AG10803 (cell line): ENCODE results near the gene UBA3.

ENCODE experiments used
- DNase-seq: peaks from one replicate; pipeline ENCODE4 v3.0.0; 2010; ENCODE audit warnings: low read depth
- H3K4me3 ChIP-seq: 2 replicates; pipeline ENCODE4 v1.5.1; 2011; ENCODE audit warnings: mild to moderate bottlenecking, low read length, control low read depth
- TF ChIP-seq, protein P1 (sequence below): conservative IDR thresholded peaks from 2 replicates; pipeline ENCODE4 v1.5.1; 2011; ENCODE audit warnings: mild to moderate bottlenecking, low read length, control low read depth, inconsistent platforms

UBA3 gene

DNA sequence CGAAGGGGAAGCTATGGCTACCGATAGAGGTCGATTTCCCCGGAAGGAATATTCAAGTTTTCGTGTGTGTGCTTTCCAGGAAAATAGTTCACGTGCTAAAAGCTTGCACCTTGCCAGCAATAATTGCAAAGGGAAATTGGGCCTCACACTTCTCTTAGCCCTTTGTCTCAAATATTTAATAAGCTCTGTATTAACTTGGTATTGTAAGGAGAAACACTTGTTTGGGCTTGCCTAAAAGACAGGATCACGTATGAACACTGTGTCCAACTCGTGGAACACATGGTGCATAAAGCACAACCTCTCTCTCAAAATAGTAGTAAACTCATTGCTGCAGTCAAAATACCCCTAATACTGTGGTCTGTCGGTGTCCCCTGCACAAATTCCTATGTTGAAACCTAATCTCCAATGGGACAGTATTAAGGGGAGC, 27.7 kb downstream of the UBA3 start:
- no peak for DNase-seq
- TF ChIP-seq, protein P1, sequence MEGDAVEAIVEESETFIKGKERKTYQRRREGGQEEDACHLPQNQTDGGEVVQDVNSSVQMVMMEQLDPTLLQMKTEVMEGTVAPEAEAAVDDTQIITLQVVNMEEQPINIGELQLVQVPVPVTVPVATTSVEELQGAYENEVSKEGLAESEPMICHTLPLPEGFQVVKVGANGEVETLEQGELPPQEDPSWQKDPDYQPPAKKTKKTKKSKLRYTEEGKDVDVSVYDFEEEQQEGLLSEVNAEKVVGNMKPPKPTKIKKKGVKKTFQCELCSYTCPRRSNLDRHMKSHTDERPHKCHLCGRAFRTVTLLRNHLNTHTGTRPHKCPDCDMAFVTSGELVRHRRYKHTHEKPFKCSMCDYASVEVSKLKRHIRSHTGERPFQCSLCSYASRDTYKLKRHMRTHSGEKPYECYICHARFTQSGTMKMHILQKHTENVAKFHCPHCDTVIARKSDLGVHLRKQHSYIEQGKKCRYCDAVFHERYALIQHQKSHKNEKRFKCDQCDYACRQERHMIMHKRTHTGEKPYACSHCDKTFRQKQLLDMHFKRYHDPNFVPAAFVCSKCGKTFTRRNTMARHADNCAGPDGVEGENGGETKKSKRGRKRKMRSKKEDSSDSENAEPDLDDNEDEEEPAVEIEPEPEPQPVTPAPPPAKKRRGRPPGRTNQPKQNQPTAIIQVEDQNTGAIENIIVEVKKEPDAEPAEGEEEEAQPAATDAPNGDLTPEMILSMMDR, result no peak
- peak overlapping the region; percentile 91 for H3K4me3 ChIP-seq

DNA sequence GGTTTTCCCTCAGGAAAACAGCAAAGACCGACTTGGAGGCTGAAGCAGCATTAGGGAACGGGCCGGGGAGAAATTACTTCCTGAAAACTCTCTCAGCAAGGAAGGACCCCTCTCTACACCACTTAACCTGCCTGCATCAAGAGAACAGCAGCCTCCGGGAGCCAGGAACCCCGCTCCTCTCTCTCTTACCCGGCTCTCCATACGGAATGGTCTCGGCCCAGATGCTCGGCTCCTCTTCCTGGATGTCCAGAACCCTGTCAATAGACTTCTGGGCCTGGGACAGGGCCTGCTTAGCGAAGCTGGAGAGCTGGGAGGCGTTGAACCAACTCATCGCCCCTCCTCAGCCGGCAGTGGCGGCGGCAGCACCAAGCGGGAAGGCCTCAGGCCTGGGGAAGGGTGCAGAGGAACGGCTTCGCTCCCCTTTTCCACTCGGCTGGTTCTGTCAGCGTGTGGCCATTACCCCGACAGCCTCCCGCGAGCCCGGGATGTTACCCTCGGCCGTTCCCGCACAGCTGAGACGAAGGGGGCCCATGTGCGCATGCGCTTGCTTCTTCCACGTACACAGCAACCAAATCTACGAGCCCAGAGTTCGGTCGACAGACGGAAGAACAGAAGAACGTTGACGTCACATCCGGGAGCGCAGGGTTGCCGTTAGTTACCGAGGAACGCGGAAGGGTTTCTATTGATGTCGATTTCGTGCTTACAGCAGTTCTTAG, 28.3 kb downstream of the UBA3 start, which contains the start of gene TMF1:
Gene TMF1, minus strand, starts transcription at position 578 of the 716 bp plus-strand sequence. Its CDS starts 247 bp downstream, at position 331.
- TF ChIP-seq, protein P1, result no peak
- peak; percentile 99 for DNase-seq
- H3K4me3 ChIP-seq, result peak within 1 kb of the TSS; percentile 91

DNA sequence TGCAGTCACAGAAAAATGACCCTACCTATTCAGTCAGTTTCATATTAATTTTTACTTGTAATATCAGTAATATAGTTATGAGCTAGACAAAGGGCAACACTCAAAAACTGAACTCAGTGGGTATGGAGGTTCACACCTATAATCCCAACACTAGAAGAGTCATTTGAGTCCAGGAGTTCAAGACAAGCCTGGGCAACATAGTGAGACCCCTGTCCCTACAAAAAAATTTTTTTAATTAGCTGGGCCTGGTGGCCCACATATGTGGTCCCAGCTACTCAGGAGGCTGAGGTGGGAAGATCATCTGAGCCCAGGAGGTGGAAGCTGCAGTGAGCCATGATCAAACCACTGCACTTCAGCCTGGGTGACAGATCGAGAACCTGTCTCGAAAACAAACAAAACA, 31.2 kb downstream of the UBA3 start:
- DNase-seq, result no peak
- TF ChIP-seq, protein P1, result no peak
- no peak overlapping the region for H3K4me3 ChIP-seq

DNA sequence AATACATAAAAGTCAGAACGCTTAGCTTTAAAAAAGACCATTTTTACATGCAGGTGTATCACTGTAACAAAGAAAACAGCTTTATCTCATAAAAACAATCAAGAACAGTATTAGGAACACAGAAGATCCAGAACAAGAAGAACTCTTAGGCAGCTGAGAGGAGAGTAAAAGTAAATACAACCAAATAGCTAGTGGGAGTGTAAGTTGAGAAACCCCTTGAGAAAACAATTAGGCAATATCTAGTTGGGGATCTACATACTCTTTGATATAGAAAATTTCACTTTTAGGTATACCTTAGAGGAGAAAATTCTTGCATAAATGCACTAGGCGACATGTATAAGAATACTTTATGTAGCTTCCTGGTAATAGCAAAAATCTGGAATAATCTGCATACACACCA, 35.6 kb downstream of the UBA3 start:
- TF ChIP-seq, protein P1, result no peak
- no peak overlapping the region for H3K4me3 ChIP-seq
- no peak for DNase-seq

DNA sequence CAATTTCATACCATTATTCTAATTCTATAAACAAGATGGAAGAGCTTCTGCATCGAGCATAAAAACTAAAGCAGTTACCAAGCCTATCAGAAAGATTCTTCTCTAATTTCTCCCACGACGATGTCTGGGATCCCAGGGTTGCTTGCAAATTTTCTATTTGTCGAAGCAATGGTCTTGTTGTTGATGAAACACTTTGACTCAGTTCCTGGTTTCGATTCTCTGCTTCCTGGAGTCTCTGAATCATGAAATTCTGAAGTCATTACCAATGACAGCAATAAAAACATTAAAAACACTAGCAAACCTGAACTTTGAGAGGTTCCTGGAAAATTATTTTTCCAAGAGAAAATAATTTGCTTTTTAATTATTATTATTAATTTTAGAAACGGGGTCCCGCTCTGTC, 46.7 kb downstream of the UBA3 start:
- TF ChIP-seq, protein P1, result no peak
- no peak for DNase-seq
- H3K4me3 ChIP-seq, result no peak overlapping the region

DNA sequence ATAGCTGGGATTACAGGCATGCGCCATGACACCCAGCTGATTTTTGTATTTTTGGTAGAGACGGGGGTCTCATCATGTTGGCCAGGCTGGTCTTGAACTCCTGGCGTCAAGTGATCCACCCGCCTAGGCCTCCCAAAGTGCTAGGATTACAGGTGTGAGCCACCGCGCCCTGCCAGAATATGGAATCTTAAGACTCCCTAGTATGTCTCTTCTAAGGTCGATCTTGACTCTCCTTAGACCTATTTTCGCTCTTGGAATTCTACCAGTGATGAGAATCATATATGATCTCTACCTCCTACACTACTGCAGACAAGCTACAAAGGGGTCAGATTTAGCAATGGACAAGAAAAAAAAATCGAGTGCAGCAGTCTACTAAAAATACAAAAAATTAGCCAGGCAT, 47.4 kb downstream of the UBA3 start:
- no peak overlapping the region for H3K4me3 ChIP-seq
- TF ChIP-seq, protein P1, result no peak
- DNase-seq, result no peak

DNA sequence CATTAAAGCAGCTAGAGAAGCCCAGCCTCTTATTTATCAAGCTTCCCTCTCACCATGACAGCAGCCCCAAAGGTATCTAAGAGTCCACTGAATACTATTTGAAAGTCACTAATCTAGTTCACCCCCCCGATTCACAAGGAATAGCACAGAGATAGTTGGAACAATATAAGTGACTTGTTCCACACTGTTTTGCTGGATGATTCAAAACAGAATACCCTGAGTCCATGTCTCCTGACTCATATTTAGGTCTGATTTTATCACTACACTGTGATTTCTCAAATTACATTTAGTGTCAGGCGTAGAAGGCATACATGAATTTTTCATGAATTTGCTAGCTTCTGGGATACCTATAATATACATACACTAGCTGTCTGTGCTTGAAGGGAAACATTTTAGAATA, 48.0 kb downstream of the UBA3 start:
- DNase-seq, result no peak

More for the DNA sequence above, 48.0 kb downstream of the UBA3 start:
- TF ChIP-seq, protein P1, result no peak
- no peak overlapping the region for H3K4me3 ChIP-seq
